Mammary epithelial cell (primary cell): Measurements from ENCODE around the gene UVRAG.

Experiments
- CTCF ChIP-seq, 2 donors: IDR thresholded peaks in 1 of 2; conservative IDR thresholded peaks in 1 of 2; 2 replicates each; pipeline ENCODE4 v1.5.1; 2011 to 2012; ENCODE audit warnings: inconsistent platforms in 2 of 2, low read length in 2 of 2, mild to moderate bottlenecking in 2 of 2, control low read depth in 1 of 2, low read depth in 1 of 2; ENCODE audit not compliant: insufficient read depth in 1 of 2; ENCODE audit errors: extremely low read depth in 1 of 2
- EZH2 ChIP-seq: IDR thresholded peaks from 2 replicates; pipeline ENCODE4 v1.6.1; 2012; ENCODE audit warnings: low read length, inconsistent platforms, borderline replicate concordance

- TF ChIP-seq CTCF (conservative IDR thresholded peaks at IDR 0.05 in 1 of 2, IDR thresholded peaks at IDR 0.05 in 1 of 2; ENCODE audit: extremely low read depth in 1 of 2, insufficient read depth in 1 of 2, low read depth in 1 of 2, low read length in 2 of 2) (no peak), EZH2 (no peak)
Observed at GRCh38 chr11:76160856-76161255, 345.8 kb downstream of the UVRAG start.
